ENCODE data around the gene UBE2S.
A peak's percentile ranks its signal among the peaks of the same experiment; 100 is the strongest.

Gene UBE2S

DNA sequence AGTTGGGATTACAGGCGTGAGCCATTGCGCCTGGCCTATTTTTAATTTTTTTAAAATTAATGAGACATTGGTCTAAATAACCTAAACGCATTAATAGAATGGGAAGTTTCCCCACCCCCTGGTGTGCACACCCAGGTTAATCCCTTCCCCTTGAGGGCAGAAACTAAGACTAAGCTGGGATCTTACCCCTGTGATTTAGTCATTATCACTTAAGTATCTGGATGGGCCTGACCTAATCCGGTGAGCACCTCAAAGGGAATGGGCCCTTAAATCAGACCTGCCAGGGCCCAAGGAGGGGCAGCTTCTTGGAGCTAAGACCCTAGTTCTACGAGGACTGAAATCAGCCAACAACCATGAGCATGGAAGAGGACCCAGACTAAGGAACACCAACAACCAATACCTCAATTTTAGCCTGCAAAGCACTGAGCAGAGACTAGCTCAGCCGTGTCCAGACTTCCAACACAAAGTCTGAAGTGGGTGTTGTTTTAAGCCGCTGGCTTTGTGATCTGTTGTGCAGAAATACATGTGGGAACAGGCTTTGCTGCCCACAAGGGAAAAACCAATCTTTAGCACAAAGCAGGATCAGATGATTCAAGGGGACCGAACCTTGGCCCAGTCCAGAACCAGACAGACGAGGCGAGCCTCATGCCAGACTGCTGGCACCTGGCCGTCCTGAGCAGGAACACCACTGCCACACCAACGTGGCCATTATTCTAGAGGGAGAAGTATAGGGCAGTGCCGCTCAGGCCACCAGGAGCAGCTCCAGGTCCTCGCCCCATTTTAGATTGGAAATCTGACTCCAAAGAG, 7.1 kb downstream of the UBE2S start:
- Histone ChIP-seq H4K91ac (ENCODE audit: low read length) (peak overlapping the region; percentile 46), H2BK120ac (ENCODE audit: low read depth, low read length) (no peak overlapping the region), H3K18ac (ENCODE audit: low read depth in 1 of 2, low read length in 2 of 2) (no peak overlapping the region), H4K8ac (ENCODE audit: low read length) (no peak overlapping the region), H3K9me3 (ENCODE audit: control insufficient read depth, low read length) (no peaks in the 10 kb centered on the region), H3K14ac (ENCODE audit: low read length in 2 of 2) (no peak overlapping the region), H3K9ac (ENCODE audit: low read length) (no peak overlapping the region), H3K4me2 (ENCODE audit: low read length, poor library complexity, severe bottlenecking) (no peak overlapping the region), H3K4ac (ENCODE audit: low read depth in 1 of 2, low read length in 2 of 2) (no peak overlapping the region), H2BK12ac (ENCODE audit: low read length in 2 of 2) (no peak overlapping the region), H3K36me3 (ENCODE audit: control insufficient read depth in 1 of 2, insufficient read depth in 2 of 2, low read depth in 1 of 2, low read length in 2 of 2) (peaks cover 42 to 49% of the 10 kb centered on the region in 2 experiments), H2BK15ac (ENCODE audit: low read depth, poor library complexity, severe bottlenecking) (no peak overlapping the region), H3K4me1 (ENCODE audit: control insufficient read depth, insufficient read depth, low read depth, low read length) (peaks cover 4% of the 10 kb centered on the region), H3K23ac (ENCODE audit: low read length in 2 of 2) (no peak overlapping the region), H2BK5ac (ENCODE audit: low read depth, low read length, poor library complexity, severe bottlenecking) (no peak overlapping the region), H3K4me3 (ENCODE audit: insufficient read depth in 1 of 2, low read depth in 1 of 2, low read length in 2 of 2) (no peak overlapping the region), H2AFZ (ENCODE audit: low read depth, low read length) (no peak overlapping the region), H2AK5ac (ENCODE audit: low read length, severe bottlenecking) (no peak overlapping the region), H3K27me3 (ENCODE audit: control insufficient read depth in 1 of 2, insufficient read depth in 1 of 2, low read length in 2 of 2) (no peaks in the 10 kb centered on the region), H3K79me1 (replicated peaks; ENCODE audit: low read length, poor library complexity, severe bottlenecking) (peaks cover 9% of the 10 kb centered on the region), H3K27ac (ENCODE audit: low read length, poor library complexity, severe bottlenecking) (no peak overlapping the region)
- WGBS: 92% methylated on average over 12 of the region's 14 CpGs
- DNase-seq: no peak

DNA sequence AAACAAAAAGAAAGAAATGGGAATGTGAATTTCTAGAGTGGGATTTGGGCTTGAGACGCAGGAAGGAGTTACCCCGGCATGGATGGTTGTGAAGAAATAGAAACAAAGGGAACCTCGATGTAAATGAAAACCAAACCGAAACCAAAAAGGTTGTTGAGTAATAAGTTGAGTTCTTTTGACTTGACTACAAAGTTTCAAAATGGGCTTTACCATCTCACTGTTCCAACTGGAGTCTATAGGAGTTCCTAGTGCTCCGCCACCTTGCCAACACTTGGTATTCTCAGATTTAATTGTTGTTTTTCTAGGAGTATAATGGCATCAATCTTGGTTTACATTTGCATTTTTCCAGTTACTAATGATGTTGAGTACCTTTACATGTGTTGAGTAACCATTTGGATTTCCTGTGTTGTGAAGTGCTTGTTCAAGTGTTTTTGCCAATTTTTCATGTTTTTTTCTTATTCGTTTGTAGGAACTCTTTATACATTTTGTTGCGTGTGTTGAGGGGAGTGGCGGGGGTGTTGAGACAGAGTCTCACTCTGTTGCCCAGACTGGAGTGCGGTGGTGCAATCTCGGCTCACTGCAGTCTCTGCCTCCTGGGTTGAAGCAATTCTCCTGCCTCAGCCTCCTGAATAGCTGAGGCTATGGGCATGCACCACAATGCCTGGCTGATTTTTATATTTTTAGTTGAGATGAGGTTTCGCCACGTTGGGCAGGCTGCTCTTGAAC, 9.2 kb downstream of the UBE2S start:
- Histone ChIP-seq H2BK120ac (ENCODE audit: low read depth, low read length) (no peak overlapping the region), H2BK15ac (ENCODE audit: low read depth, poor library complexity, severe bottlenecking) (no peak overlapping the region), H3K27me3 (ENCODE audit: control insufficient read depth in 1 of 2, insufficient read depth in 1 of 2, low read length in 2 of 2) (no peaks in the 10 kb centered on the region), H2AFZ (ENCODE audit: low read depth, low read length) (no peak overlapping the region), H3K9ac (ENCODE audit: low read length) (no peak overlapping the region), H3K4ac (ENCODE audit: low read depth in 1 of 2, low read length in 2 of 2) (no peak overlapping the region), H2BK5ac (ENCODE audit: low read depth, low read length, poor library complexity, severe bottlenecking) (no peak overlapping the region), H2AK5ac (ENCODE audit: low read length, severe bottlenecking) (no peak overlapping the region), H3K36me3 (ENCODE audit: control insufficient read depth in 1 of 2, insufficient read depth in 2 of 2, low read depth in 1 of 2, low read length in 2 of 2) (peaks cover 27 to 34% of the 10 kb centered on the region in 2 experiments), H3K27ac (ENCODE audit: low read length, poor library complexity, severe bottlenecking) (no peak overlapping the region), H3K14ac (ENCODE audit: low read length in 2 of 2) (no peak overlapping the region), H3K18ac (ENCODE audit: low read depth in 1 of 2, low read length in 2 of 2) (no peak overlapping the region), H3K4me2 (ENCODE audit: low read length, poor library complexity, severe bottlenecking) (no peak overlapping the region), H4K91ac (ENCODE audit: low read length) (no peak overlapping the region), H3K4me3 (ENCODE audit: insufficient read depth in 1 of 2, low read depth in 1 of 2, low read length in 2 of 2) (no peak overlapping the region), H3K23ac (ENCODE audit: low read length in 2 of 2) (no peak overlapping the region), H4K8ac (ENCODE audit: low read length) (no peak overlapping the region), H3K4me1 (ENCODE audit: control insufficient read depth, insufficient read depth, low read depth, low read length) (peaks cover 3% of the 10 kb centered on the region), H3K9me3 (ENCODE audit: control insufficient read depth, low read length) (no peaks in the 10 kb centered on the region), H2BK12ac (ENCODE audit: low read length in 2 of 2) (no peak overlapping the region), H3K79me1 (replicated peaks; ENCODE audit: low read length, poor library complexity, severe bottlenecking) (peaks cover 9% of the 10 kb centered on the region)
- no peak for DNase-seq
- WGBS: 90% methylated on average over 12 of the region's 12 CpGs

DNA sequence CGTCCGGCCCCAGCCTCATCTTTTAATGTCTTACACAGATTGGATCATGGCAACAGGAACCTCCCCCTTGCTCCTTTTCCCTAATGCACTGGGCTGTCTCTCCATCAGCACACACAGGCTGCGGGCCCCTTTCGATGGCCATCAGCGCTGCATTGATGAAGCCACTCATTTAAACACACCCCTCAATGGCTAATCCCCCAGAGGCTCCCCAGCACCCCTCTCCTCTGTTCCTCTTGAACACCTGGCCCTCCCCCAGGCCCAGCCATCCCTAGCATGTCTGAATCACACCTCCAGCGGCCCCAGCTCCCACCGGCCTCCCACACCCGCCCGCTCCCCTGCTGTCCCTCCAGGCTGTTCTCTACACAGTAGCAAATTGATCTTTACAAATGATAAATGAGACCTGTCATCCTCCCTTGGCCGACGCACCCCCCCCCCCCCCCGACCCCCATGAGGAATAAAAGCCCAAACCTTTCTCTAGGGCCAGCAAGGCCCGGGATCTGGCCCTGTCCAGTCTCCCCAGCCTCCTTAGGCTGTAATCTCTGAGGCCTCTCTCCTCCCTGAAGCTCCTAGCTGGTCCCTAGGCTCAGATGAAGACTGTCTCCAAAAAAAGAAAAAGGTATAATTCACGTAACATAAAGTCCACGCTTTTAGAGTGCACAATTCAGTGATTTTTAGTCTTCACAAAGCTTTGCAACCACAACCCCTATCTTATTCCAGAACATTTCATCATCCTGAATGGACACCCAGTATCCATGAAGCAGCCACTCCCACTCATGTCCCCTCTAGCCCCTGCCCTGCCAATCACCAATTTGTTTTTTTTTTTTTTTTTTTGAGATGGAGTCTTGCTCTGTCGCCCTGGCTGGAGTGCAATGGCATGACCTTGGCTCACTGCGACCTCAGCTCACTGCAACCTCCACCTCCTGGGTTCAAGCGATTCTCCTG, 14.5 kb downstream of the UBE2S start:
- no peak overlapping the region for H3K18ac ChIP-seq (ENCODE audit: low read depth in 1 of 2, low read length in 2 of 2)
- H2AK5ac ChIP-seq (ENCODE audit: low read length, severe bottlenecking): no peak overlapping the region
- H3K4me3 ChIP-seq (ENCODE audit: insufficient read depth in 1 of 2, low read depth in 1 of 2, low read length in 2 of 2): no peak overlapping the region
- peaks cover 40% of the 10 kb centered on the region for H3K4me1 ChIP-seq (ENCODE audit: control insufficient read depth, insufficient read depth, low read depth, low read length)
- no peak overlapping the region for H2BK120ac ChIP-seq (ENCODE audit: low read depth, low read length)
- H4K91ac ChIP-seq (ENCODE audit: low read length): no peak overlapping the region
- H3K4me2 ChIP-seq (ENCODE audit: low read length, poor library complexity, severe bottlenecking): no peak overlapping the region
- no peak overlapping the region for H3K23ac ChIP-seq (ENCODE audit: low read length in 2 of 2)
- WGBS: 62% methylated on average over 17 of the region's 18 CpGs
- no peak overlapping the region for H2BK5ac ChIP-seq (ENCODE audit: low read depth, low read length, poor library complexity, severe bottlenecking)
- no peak overlapping the region for H2BK12ac ChIP-seq (ENCODE audit: low read length in 2 of 2)
- peaks cover 32 to 43% of the 10 kb centered on the region in 2 experiments for H3K36me3 ChIP-seq (ENCODE audit: control insufficient read depth in 1 of 2, insufficient read depth in 2 of 2, low read depth in 1 of 2, low read length in 2 of 2)
- no peaks in the 10 kb centered on the region for H3K9me3 ChIP-seq (ENCODE audit: control insufficient read depth, low read length)
- H2AFZ ChIP-seq (ENCODE audit: low read depth, low read length): no peak overlapping the region
- H2BK15ac ChIP-seq (ENCODE audit: low read depth, poor library complexity, severe bottlenecking): no peak overlapping the region
- H3K27ac ChIP-seq (ENCODE audit: low read length, poor library complexity, severe bottlenecking): no peak overlapping the region
- H3K27me3 ChIP-seq (ENCODE audit: control insufficient read depth in 1 of 2, insufficient read depth in 1 of 2, low read length in 2 of 2): no peaks in the 10 kb centered on the region
- H3K14ac ChIP-seq (ENCODE audit: low read length in 2 of 2): no peak overlapping the region
- H3K79me1 ChIP-seq (replicated peaks; ENCODE audit: low read length, poor library complexity, severe bottlenecking): peaks cover 5% of the 10 kb centered on the region
- no peak for DNase-seq
- H4K8ac ChIP-seq (ENCODE audit: low read length): peak overlapping the region; percentile 24
- H3K9ac ChIP-seq (ENCODE audit: low read length): no peak overlapping the region
- no peak overlapping the region for H3K4ac ChIP-seq (ENCODE audit: low read depth in 1 of 2, low read length in 2 of 2)

Data from mesenchymal stem cell (in vitro differentiated cells and primary cell).